Fibroblast of villous mesenchyme (primary cell): ENCODE data around the gene ENOX2. TPM values are rescaled to one million over a fixed set of nuclear protein-coding genes. Genes with fewer than 3 reads are reported as not detected.
"Not testable (repeated sequence)": the region's sequence is repeated elsewhere in the genome, so short reads cannot be mapped to it uniquely, and the experiment has no call there.

ENCODE experiments used
- DNase-seq: peaks from one replicate; pipeline ENCODE4 v3.0.0-alpha.2; 2010; ENCODE audit warnings: low read depth
- H3K4me3 ChIP-seq: 2 replicates; pipeline ENCODE4 v1.5.1; 2011; ENCODE audit warnings: low read depth, mild to moderate bottlenecking, low read length
- total RNA-seq: library from RNA; depleted of rRNA; stranded (reverse); fragments of >200 nt; gene quantifications from 2 replicates; pipeline ENCODE4 v1.2.3, GENCODE V29; 2012
- TF ChIP-seq, protein P1 (sequence below): IDR thresholded peaks from 2 replicates; pipeline ENCODE4 v1.5.1; 2012; ENCODE audit warnings: low read depth, mild to moderate bottlenecking, low read length; ENCODE audit not compliant: insufficient read depth

Gene ENOX2
- total RNA-seq, 1 donor: 9.5 TPM

GRCh38 chrX:130803537-130803936, 99.5 kb downstream of the ENOX2 start:
- no peak overlapping the region for H3K4me3 ChIP-seq
- TF ChIP-seq, protein P1, sequence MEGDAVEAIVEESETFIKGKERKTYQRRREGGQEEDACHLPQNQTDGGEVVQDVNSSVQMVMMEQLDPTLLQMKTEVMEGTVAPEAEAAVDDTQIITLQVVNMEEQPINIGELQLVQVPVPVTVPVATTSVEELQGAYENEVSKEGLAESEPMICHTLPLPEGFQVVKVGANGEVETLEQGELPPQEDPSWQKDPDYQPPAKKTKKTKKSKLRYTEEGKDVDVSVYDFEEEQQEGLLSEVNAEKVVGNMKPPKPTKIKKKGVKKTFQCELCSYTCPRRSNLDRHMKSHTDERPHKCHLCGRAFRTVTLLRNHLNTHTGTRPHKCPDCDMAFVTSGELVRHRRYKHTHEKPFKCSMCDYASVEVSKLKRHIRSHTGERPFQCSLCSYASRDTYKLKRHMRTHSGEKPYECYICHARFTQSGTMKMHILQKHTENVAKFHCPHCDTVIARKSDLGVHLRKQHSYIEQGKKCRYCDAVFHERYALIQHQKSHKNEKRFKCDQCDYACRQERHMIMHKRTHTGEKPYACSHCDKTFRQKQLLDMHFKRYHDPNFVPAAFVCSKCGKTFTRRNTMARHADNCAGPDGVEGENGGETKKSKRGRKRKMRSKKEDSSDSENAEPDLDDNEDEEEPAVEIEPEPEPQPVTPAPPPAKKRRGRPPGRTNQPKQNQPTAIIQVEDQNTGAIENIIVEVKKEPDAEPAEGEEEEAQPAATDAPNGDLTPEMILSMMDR: no peak
- no peak for DNase-seq

GRCh38 chrX:130801901-130802300, 101.1 kb downstream of the ENOX2 start:
- peak; percentile 10 for DNase-seq

GRCh38 chrX:130799393-130799792, 103.6 kb downstream of the ENOX2 start:
- DNase-seq: no peak
- no peak overlapping the region for H3K4me3 ChIP-seq
- TF ChIP-seq, protein P1: no peak

More at GRCh38 chrX:130801901-130802300, 101.1 kb downstream of the ENOX2 start:
- H3K4me3 ChIP-seq: no peak overlapping the region
- TF ChIP-seq, protein P1: peak; percentile 28

DNA sequence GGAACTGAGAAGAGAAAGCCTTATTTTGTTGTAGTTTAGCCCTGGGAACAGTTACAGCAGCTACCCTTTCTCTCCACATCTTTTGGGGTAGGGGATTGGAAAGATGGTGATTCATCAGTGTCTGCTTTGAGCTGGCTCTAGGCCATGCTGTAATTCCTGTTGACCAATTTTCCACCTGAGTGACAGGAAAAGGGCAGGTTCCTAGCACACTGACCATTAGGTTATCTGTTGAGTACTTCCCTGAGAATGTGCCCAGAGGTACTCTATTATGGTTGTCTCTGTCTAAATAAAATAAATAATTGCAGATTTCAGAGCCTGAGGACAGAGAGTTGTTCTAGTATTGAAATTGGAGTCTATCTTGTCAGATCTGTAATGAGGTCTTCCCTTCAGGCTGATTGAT, 109.0 kb downstream of the ENOX2 start:
- H3K4me3 ChIP-seq: no peak overlapping the region
- DNase-seq: no peak
- TF ChIP-seq, protein P1: no peak

DNA sequence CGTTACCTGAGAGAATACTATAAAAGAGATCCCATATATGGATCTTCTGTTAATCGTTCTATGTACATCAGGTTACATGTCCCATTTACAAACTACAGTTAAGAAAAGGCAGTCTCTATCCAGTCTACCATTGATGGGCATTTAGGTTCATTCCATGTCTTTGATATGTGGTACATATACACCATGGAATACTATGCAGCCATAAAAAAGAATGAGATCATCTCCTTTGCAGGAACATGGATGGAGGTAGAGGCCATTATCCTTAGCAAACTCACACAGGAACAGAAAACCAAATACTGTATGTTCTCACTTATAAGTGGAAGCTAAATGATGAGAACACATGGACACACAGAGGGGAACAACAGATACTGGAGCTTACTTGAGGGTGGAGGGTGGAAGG, 111.1 kb downstream of the ENOX2 start:
- H3K4me3 ChIP-seq, DNase-seq: not testable (repeated sequence)

DNA sequence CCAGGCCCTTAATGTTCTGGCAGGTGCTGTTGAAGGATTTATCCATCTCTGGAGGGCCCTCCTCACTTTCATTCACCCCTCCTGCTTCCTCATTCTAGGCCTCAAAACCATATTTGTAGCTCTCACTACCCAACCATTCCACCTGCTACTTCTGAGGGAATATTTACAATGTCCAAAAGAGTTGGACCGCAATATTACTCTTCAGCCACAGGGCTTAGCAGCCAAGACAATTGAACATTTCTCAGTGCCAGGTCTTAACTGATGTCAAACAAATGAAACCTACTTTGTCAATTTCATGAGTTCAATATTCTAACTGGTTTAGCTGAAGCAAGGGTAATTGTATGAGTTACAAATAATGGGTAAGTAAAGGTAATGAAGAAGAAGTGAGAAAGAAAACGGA, 113.2 kb downstream of the ENOX2 start:
- DNase-seq: no peak
- H3K4me3 ChIP-seq: no peak overlapping the region
- TF ChIP-seq, protein P1: no peak

DNA sequence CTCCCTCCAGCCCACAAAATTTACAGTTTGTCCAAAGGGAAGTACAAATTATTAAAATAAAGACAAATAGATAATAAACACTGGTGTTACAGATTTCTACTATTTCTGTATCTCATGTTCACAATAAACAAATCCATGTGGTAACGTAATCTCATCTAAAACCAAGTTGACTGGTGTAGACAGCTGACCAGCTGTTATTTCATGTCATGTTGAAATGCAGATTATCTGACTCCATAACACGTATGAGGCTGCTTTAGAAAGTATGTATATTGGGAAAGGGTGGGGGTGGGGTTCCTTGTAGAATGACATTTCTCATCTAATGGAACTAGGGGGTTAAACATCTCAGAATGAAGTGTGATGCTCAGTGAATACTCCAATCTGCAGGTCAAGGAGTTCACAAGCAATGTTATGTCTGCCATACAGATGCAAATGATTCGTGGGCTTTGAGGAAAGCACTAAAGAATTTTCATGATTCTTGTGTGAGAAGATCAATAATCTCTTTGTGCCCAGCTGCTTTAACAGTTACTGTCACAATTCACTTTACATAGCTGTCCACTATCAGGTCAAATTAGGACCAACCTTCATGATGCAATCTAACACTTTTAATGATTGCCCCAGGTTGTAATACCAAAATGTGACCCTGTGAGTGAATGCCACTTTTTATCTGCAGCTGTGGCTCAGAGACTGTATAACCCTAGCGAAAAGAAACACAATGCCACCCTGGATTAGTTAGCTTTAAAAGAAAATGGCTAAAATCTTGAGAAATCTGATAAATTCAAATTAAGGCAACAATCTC, 114.0 kb downstream of the ENOX2 start:
- TF ChIP-seq, protein P1: no peak
- DNase-seq: peak; percentile 26
- H3K4me3 ChIP-seq: no peak overlapping the region
